ENCODE measurements around the gene LMOD3. TPM values are rescaled to one million over a fixed set of nuclear protein-coding genes. Genes with fewer than 3 reads are reported as not detected.

The LMOD3 gene
- total RNA-seq, 1 donor from 2014 or later = not detected

DNA sequence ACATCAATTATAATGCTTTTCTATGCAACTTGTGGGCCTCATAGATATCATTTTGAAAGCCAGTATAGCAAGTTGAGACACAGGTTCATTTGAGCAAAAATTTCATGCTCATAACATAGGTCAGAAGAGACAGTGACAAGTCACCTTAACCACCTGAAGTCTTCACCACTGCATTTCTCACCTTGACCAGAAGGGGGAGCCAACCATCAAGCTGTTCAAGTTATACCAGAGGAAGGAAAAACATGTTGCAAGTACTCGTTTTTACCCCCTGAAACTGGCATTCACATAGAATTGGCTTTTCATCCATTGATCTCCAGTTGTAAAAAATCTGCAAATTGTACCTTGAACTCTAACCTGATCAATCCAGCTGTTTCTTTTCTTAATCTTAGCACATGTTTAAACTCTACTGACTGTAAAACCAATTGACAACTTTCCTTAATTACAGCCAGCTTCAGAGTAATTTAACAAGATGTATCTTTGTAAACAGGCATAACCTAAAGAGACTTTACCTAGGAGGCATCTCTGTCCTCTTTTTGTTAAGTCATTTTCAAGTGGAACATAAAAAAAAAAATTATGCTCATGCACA lies 1.4 kb downstream of the LMOD3 start:
- H3K9me3 Mint-ChIP-seq (ENCODE audit: unreplicated experiment) = no peaks in the 10 kb centered on the region
- peak; percentile 76 for DNase-seq
- no peak overlapping the region for H3K4me3 Mint-ChIP-seq (ENCODE audit: unreplicated experiment)
- TF ChIP-seq CTCF (IDR thresholded peaks at IDR 0.05; ENCODE audit: partially characterized antibody, unreplicated experiment) = peak; percentile 95
- peaks cover 2% of the 10 kb centered on the region for H3K4me1 Mint-ChIP-seq (ENCODE audit: low read depth, unreplicated experiment)
- H3K36me3 Mint-ChIP-seq (ENCODE audit: unreplicated experiment) = no peaks in the 10 kb centered on the region
- no peak overlapping the region for H3K27ac Mint-ChIP-seq (ENCODE audit: unreplicated experiment)
- no peaks in the 10 kb centered on the region for H3K27me3 Mint-ChIP-seq (ENCODE audit: unreplicated experiment)

DNA sequence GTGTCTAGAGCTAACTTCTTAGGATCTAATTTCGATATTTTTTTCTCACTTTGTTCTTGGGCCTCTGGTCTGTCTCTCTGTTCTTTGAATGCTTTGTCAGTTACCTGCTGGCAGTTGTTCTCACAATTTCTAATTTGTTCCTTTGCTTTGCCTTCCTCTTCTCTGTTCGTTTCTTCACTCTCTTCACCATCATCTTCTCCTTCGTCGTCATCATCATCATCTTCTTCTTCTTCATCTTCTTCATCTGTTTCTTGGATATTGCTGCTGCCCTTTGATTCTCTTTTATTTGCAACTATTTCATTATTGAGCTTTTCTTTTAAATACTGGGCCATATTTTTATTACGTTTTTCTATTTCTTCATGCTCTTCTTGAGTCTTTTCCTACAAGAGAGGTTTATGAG lies 2.7 kb downstream of the LMOD3 start:
- H3K27me3 Mint-ChIP-seq (ENCODE audit: unreplicated experiment) = no peaks in the 10 kb centered on the region
- H3K36me3 Mint-ChIP-seq (ENCODE audit: unreplicated experiment) = no peaks in the 10 kb centered on the region
- no peak overlapping the region for H3K4me3 Mint-ChIP-seq (ENCODE audit: unreplicated experiment)
- H3K4me1 Mint-ChIP-seq (ENCODE audit: low read depth, unreplicated experiment) = peaks cover 2% of the 10 kb centered on the region
- H3K27ac Mint-ChIP-seq (ENCODE audit: unreplicated experiment) = no peak overlapping the region
- TF ChIP-seq CTCF (IDR thresholded peaks at IDR 0.05; ENCODE audit: partially characterized antibody, unreplicated experiment) = no peak
- DNase-seq = no peak
- H3K9me3 Mint-ChIP-seq (ENCODE audit: unreplicated experiment) = no peaks in the 10 kb centered on the region

- Mint-ChIP-seq H3K36me3 (ENCODE audit: unreplicated experiment) (no peaks in the 10 kb centered on the region), H3K4me1 (ENCODE audit: low read depth, unreplicated experiment) (peaks cover 2% of the 10 kb centered on the region), H3K9me3 (ENCODE audit: unreplicated experiment) (no peaks in the 10 kb centered on the region), H3K27me3 (ENCODE audit: unreplicated experiment) (no peaks in the 10 kb centered on the region), H3K4me3 (ENCODE audit: unreplicated experiment) (no peak overlapping the region), H3K27ac (ENCODE audit: unreplicated experiment) (no peak overlapping the region)
- TF ChIP-seq CTCF (IDR thresholded peaks at IDR 0.05; ENCODE audit: partially characterized antibody, unreplicated experiment) = no peak
- DNase-seq = no peak
These were observed 3.3 kb downstream of the LMOD3 start for GRCh38 chr3:69119138-69119537.

DNA sequence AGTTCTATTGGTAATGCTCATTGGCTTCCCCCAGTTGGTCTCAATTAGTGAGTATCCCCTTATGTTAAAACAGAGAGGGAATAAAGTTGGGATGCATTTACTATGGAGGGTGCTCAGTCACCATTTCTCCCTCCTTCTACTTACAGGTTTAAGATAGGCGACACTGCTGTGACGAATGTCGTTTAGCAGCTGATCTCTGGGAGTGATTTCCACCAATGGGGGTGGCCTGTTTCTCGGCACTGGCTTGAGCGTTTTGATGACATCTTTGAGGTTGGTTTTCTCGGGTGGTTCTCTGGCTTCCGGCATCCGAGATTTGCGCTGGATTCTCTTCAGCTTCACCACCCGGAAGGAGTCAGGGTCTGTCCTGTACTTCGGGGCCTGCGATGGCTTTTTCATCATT lies 3.8 kb downstream of the LMOD3 start:
- Mint-ChIP-seq H3K4me3 (ENCODE audit: unreplicated experiment) (no peak overlapping the region), H3K4me1 (ENCODE audit: low read depth, unreplicated experiment) (peaks cover 2% of the 10 kb centered on the region), H3K27me3 (ENCODE audit: unreplicated experiment) (no peaks in the 10 kb centered on the region), H3K36me3 (ENCODE audit: unreplicated experiment) (no peaks in the 10 kb centered on the region), H3K9me3 (ENCODE audit: unreplicated experiment) (no peaks in the 10 kb centered on the region), H3K27ac (ENCODE audit: unreplicated experiment) (no peak overlapping the region)
- no peak for DNase-seq
- TF ChIP-seq CTCF (IDR thresholded peaks at IDR 0.05; ENCODE audit: partially characterized antibody, unreplicated experiment) = no peak

DNA sequence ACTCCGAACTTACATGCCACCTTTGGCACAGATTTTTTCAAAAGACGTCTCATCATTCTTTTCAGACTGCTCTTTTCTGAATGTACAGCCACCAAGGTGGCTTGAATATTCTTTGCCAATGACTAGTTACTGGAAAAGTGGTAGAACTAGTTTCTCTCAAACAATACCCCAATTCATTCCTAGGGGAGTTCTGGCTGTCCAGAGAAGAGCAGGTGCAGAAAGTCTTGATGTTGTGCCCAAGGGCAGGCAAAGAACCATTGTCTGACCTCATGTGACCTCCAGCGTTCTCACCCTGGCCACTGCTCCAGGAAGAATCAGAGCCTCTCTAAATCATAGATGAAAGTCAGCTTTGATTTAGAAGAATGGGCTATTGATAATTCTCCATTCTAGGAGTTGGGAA lies 5.5 kb downstream of the LMOD3 start:
- no peak for DNase-seq
- no peaks in the 10 kb centered on the region for H3K9me3 Mint-ChIP-seq (ENCODE audit: unreplicated experiment)
- H3K4me3 Mint-ChIP-seq (ENCODE audit: unreplicated experiment) = no peak overlapping the region
- H3K4me1 Mint-ChIP-seq (ENCODE audit: low read depth, unreplicated experiment) = peaks cover 2% of the 10 kb centered on the region
- TF ChIP-seq CTCF (IDR thresholded peaks at IDR 0.05; ENCODE audit: partially characterized antibody, unreplicated experiment) = no peak
- no peak overlapping the region for H3K27ac Mint-ChIP-seq (ENCODE audit: unreplicated experiment)
- H3K27me3 Mint-ChIP-seq (ENCODE audit: unreplicated experiment) = no peaks in the 10 kb centered on the region
- no peaks in the 10 kb centered on the region for H3K36me3 Mint-ChIP-seq (ENCODE audit: unreplicated experiment)

All from glutamatergic neuron (in vitro differentiated cells).